Astrocyte (in vitro differentiated cells and primary cell): Measurements from ENCODE around the gene HMCES. TPM values are rescaled to one million over a fixed set of nuclear protein-coding genes. Genes with fewer than 3 reads are reported as not detected.

Experiments
- DNase-seq: peaks from one replicate; pipeline ENCODE4 v3.0.0-alpha.2; 2010; ENCODE audit warnings: low read depth
- FAIRE-seq: peaks from 2 replicates; lab custom pipeline; 2011; peaks lifted over from hg19 to GRCh38; lab: Jason Lieb, UNC
- H2AFZ ChIP-seq: 2 replicates; pipeline ENCODE4 v1.6.0; 2012; ENCODE audit warnings: low read depth, low read length, inconsistent platforms
- H3K27ac ChIP-seq: 2 replicates; pipeline ENCODE4 v1.5.1; 2011; ENCODE audit warnings: low read depth, low read length, inconsistent platforms
- H3K27me3 ChIP-seq: 2 replicates; pipeline ENCODE4 v1.6.0; 2011; ENCODE audit warnings: low read length, inconsistent platforms; ENCODE audit not compliant: insufficient read depth
- H3K36me3 ChIP-seq: 2 replicates; pipeline ENCODE4 v1.5.1; 2011; ENCODE audit warnings: low read length, inconsistent platforms; ENCODE audit not compliant: insufficient read depth
- H3K4me1 ChIP-seq: 2 replicates; pipeline ENCODE4 v1.5.1; 2011; ENCODE audit warnings: low read length, inconsistent platforms; ENCODE audit not compliant: insufficient read depth
- H3K4me2 ChIP-seq: 2 replicates; pipeline ENCODE4 v1.6.0; 2012; ENCODE audit warnings: low read length, inconsistent platforms
- H3K4me3 ChIP-seq: 2 replicates; pipeline ENCODE4 v1.5.1; 2011; ENCODE audit warnings: low read depth, mild to moderate bottlenecking, low read length, inconsistent platforms; ENCODE audit not compliant: insufficient read depth
- H3K79me2 ChIP-seq: 2 replicates; pipeline ENCODE4 v1.6.0; 2012; ENCODE audit warnings: mild to moderate bottlenecking, low read length, inconsistent platforms; ENCODE audit not compliant: insufficient read depth
- H3K9ac ChIP-seq: 2 replicates; pipeline ENCODE4 v1.6.0; 2012; ENCODE audit warnings: mild to moderate bottlenecking, low read length, inconsistent platforms
- H3K9me3 ChIP-seq: 2 replicates; pipeline ENCODE4 v1.5.1; 2012; ENCODE audit warnings: low read depth, mild to moderate bottlenecking, low read length, inconsistent platforms; ENCODE audit not compliant: insufficient read depth
- H4K20me1 ChIP-seq: 2 replicates; pipeline ENCODE4 v1.6.0; 2012; ENCODE audit warnings: low read length, inconsistent platforms; ENCODE audit not compliant: insufficient read depth
- H3K27ac Mint-ChIP-seq: one replicate; pipeline ENCODE4 v1.8.0; 2021; ENCODE audit warnings: mild to moderate bottlenecking, mixed read lengths; ENCODE audit not compliant: unreplicated experiment
- H3K27me3 Mint-ChIP-seq: one replicate; pipeline ENCODE4 v1.8.0; 2021; ENCODE audit warnings: low read depth, mixed read lengths; ENCODE audit not compliant: unreplicated experiment
- H3K36me3 Mint-ChIP-seq: one replicate; pipeline ENCODE4 v1.8.0; 2021; ENCODE audit warnings: low read depth, mixed read lengths; ENCODE audit not compliant: unreplicated experiment
- H3K4me1 Mint-ChIP-seq: one replicate; pipeline ENCODE4 v1.8.0; 2021; ENCODE audit warnings: low read depth, mixed read lengths; ENCODE audit not compliant: unreplicated experiment
- H3K4me3 Mint-ChIP-seq: one replicate; pipeline ENCODE4 v1.8.0; 2021; ENCODE audit warnings: mild to moderate bottlenecking, moderate library complexity, mixed read lengths; ENCODE audit not compliant: unreplicated experiment
- H3K9me3 Mint-ChIP-seq: one replicate; pipeline ENCODE4 v1.8.0; 2021; ENCODE audit warnings: mild to moderate bottlenecking, mixed read lengths; ENCODE audit not compliant: unreplicated experiment
- EZH2 ChIP-seq: IDR thresholded peaks from 2 replicates; pipeline ENCODE4 v1.6.1; 2012; ENCODE audit warnings: mild to moderate bottlenecking, low read length, inconsistent platforms; ENCODE audit not compliant: insufficient read depth
- total RNA-seq: library from RNA; stranded (reverse); gene quantifications from 2 replicates; pipeline ENCODE4 v1.2.1, GENCODE V29; 2021
- TF ChIP-seq, protein P1 (sequence below): IDR thresholded peaks from 2 replicates; pipeline ENCODE4 v1.5.1; 2011; ENCODE audit warnings: low read depth, mild to moderate bottlenecking, inconsistent platforms, low read length, moderate library complexity; ENCODE audit not compliant: insufficient read depth

HMCES gene
- total RNA-seq, 1 donor from 2014 or later, result 27.4 TPM

- Histone ChIP-seq H4K20me1 (no peaks in the 10 kb centered on the region), H3K27ac (no peak overlapping the region), H3K9ac (no peak overlapping the region), H3K79me2 (no peaks in the 10 kb centered on the region), H3K4me3 (no peak overlapping the region), H3K36me3 (no peaks in the 10 kb centered on the region), H3K9me3 (no peaks in the 10 kb centered on the region), H2AFZ (no peak overlapping the region), H3K27me3 (peaks cover 16% of the 10 kb centered on the region), H3K4me1 (no peaks in the 10 kb centered on the region), H3K4me2 (no peak overlapping the region)
- Mint-ChIP-seq H3K9me3 (no peaks in the 10 kb centered on the region), H3K4me1 (peaks cover 4% of the 10 kb centered on the region), H3K27me3 (peaks cover 45% of the 10 kb centered on the region), H3K4me3 (no peak overlapping the region), H3K27ac (no peak overlapping the region), H3K36me3 (peaks cover 5% of the 10 kb centered on the region)
- FAIRE-seq, result no peak
- TF ChIP-seq EZH2, result no peak
- TF ChIP-seq, protein P1, sequence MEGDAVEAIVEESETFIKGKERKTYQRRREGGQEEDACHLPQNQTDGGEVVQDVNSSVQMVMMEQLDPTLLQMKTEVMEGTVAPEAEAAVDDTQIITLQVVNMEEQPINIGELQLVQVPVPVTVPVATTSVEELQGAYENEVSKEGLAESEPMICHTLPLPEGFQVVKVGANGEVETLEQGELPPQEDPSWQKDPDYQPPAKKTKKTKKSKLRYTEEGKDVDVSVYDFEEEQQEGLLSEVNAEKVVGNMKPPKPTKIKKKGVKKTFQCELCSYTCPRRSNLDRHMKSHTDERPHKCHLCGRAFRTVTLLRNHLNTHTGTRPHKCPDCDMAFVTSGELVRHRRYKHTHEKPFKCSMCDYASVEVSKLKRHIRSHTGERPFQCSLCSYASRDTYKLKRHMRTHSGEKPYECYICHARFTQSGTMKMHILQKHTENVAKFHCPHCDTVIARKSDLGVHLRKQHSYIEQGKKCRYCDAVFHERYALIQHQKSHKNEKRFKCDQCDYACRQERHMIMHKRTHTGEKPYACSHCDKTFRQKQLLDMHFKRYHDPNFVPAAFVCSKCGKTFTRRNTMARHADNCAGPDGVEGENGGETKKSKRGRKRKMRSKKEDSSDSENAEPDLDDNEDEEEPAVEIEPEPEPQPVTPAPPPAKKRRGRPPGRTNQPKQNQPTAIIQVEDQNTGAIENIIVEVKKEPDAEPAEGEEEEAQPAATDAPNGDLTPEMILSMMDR, result no peak
- DNase-seq, result no peak
Measured at GRCh38 chr3:129349791-129350190, 71.1 kb downstream of the HMCES start.

DNA sequence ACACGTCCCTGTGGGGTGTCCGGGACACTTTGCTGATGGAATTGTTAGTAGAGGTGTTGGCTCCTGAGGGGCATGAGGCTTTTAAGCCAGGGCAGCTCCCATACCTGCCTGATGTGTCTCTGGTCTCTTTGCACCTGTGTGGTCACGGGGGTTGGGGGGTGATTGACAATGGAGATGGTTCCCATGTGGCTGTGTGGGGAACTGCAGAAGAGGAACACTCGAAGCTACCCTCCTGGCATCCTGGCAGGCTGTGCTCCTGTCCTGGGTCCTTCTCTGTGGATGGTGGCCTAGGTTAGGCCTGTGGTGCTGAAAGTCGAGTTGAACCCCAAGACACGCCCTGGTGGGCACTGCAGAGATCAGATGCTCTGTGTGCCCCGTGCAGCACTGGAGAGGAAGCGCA lies 73.4 kb downstream of the HMCES start:
- Histone ChIP-seq H3K36me3 (no peaks in the 10 kb centered on the region), H3K9ac (no peak overlapping the region), H3K4me1 (no peaks in the 10 kb centered on the region), H3K27ac (no peak overlapping the region), H3K79me2 (no peaks in the 10 kb centered on the region), H2AFZ (no peak overlapping the region), H3K9me3 (no peaks in the 10 kb centered on the region), H3K27me3 (peaks cover 4% of the 10 kb centered on the region), H4K20me1 (no peaks in the 10 kb centered on the region), H3K4me2 (no peak overlapping the region), H3K4me3 (no peak overlapping the region)
- H3K36me3 Mint-ChIP-seq, result peaks cover 5% of the 10 kb centered on the region
- no peak for FAIRE-seq
- TF ChIP-seq, protein P1, result peak; percentile 14
- TF ChIP-seq EZH2, result no peak
- DNase-seq, result no peak
- peaks cover 2% of the 10 kb centered on the region for H3K4me1 Mint-ChIP-seq
- H3K27me3 Mint-ChIP-seq, result peaks cover 38% of the 10 kb centered on the region
- H3K4me3 Mint-ChIP-seq, result no peak overlapping the region
- no peak overlapping the region for H3K27ac Mint-ChIP-seq
- no peaks in the 10 kb centered on the region for H3K9me3 Mint-ChIP-seq

GRCh38 chr3:129352650-129353588 lies 74.2 kb downstream of the HMCES start:
- H4K20me1 ChIP-seq, result no peaks in the 10 kb centered on the region
- no peak for DNase-seq
- Mint-ChIP-seq H3K9me3 (no peaks in the 10 kb centered on the region), H3K4me1 (no peaks in the 10 kb centered on the region), H3K36me3 (peaks cover 5% of the 10 kb centered on the region), H3K27me3 (peaks cover 34% of the 10 kb centered on the region), H3K4me3 (no peak overlapping the region), H3K27ac (no peak overlapping the region)
- H3K27ac ChIP-seq, result no peak overlapping the region
- no peak overlapping the region for H3K9ac ChIP-seq
- no peaks in the 10 kb centered on the region for H3K79me2 ChIP-seq
- no peak overlapping the region for H2AFZ ChIP-seq
- no peak for FAIRE-seq
- no peak for TF ChIP-seq EZH2
- TF ChIP-seq, protein P1, result no peak
- H3K9me3 ChIP-seq, result no peaks in the 10 kb centered on the region
- no peaks in the 10 kb centered on the region for H3K36me3 ChIP-seq
- H3K27me3 ChIP-seq, result peaks cover 2% of the 10 kb centered on the region
- no peak overlapping the region for H3K4me3 ChIP-seq
- no peaks in the 10 kb centered on the region for H3K4me1 ChIP-seq
- H3K4me2 ChIP-seq, result no peak overlapping the region
